ENCODE measurements around the gene GOLGA2. TPM values are rescaled to one million over a fixed set of nuclear protein-coding genes. Genes with fewer than 3 reads are reported as not detected.

Gene GOLGA2
- polyA plus RNA-seq (ENCODE audit: insufficient read length in 3 of 3), result 100 to 1,000 TPM in 1 of 3 donors, 10 to 100 TPM in 2; 70.2 to 106 (median 93.1) TPM
- long read RNA-seq, donor 1, partial matches to known transcripts, result 10 of 20 reads
- long read RNA-seq, donor 1, other reads (novel, unspliced or antisense), result 5 of 20 reads
- long read RNA-seq, donor 2, transcript GOLGA2-210 (2 exons, 428 nt), result major isoform, 6 of 13 reads
- long read RNA-seq, donor 2, partial matches to known transcripts, result 7 of 13 reads
- long read RNA-seq, donor 2, other reads (novel, unspliced or antisense), result 0 of 13 reads
- long read RNA-seq, donor 3, partial matches to known transcripts, result 34 of 64 reads
- long read RNA-seq, donor 3, other reads (novel, unspliced or antisense), result 30 of 64 reads
- long read RNA-seq, donor 4, full-length matches to known transcripts, result 4 of 9 reads
- long read RNA-seq, donor 4, partial matches to known transcripts, result 5 of 9 reads
- long read RNA-seq, donor 4, other reads (novel, unspliced or antisense), result 0 of 9 reads
- long read RNA-seq, donor 5, full-length matches to known transcripts, result 1 of 1 reads
- long read RNA-seq, donor 5, partial matches to known transcripts, result 0 of 1 reads
- long read RNA-seq, donor 5, other reads (novel, unspliced or antisense), result 0 of 1 reads
- long read RNA-seq, donor 6, full-length matches to known transcripts, result 2 of 2 reads
- long read RNA-seq, donor 6, partial matches to known transcripts, result 0 of 2 reads
- long read RNA-seq, donor 6, other reads (novel, unspliced or antisense), result 0 of 2 reads
- long read RNA-seq, donor 7, transcript GOLGA2-210 (2 exons, 428 nt), result major isoform, 5 of 84 reads
- long read RNA-seq, donor 7, partial matches to known transcripts, result 48 of 84 reads
- long read RNA-seq, donor 7, other reads (novel, unspliced or antisense), result 30 of 84 reads
- long read RNA-seq, donor 8, partial matches to known transcripts, result 5 of 9 reads
- long read RNA-seq, donor 8, other reads (novel, unspliced or antisense), result 0 of 9 reads
- long read RNA-seq, donor 9, full-length matches to known transcripts, result 2 of 82 reads
- long read RNA-seq, donor 9, partial matches to known transcripts, result 35 of 82 reads
- long read RNA-seq, donor 9, other reads (novel, unspliced or antisense), result 45 of 82 reads
- long read RNA-seq, donor 10, full-length matches to known transcripts, result 3 of 79 reads
- long read RNA-seq, donor 10, partial matches to known transcripts, result 52 of 79 reads
- long read RNA-seq, donor 10, other reads (novel, unspliced or antisense), result 24 of 79 reads
- long read RNA-seq, donor 11, partial matches to known transcripts, result 5 of 20 reads
- long read RNA-seq, donor 11, other reads (novel, unspliced or antisense), result 14 of 20 reads
- long read RNA-seq, donor 12, partial matches to known transcripts, result 0 of 4 reads
- long read RNA-seq, donor 12, other reads (novel, unspliced or antisense), result 0 of 4 reads
- long read RNA-seq, donor 13, partial matches to known transcripts, result 122 of 142 reads
- long read RNA-seq, donor 13, other reads (novel, unspliced or antisense), result 17 of 142 reads
- long read RNA-seq, donor 14, result 0 reads
- long read RNA-seq, donor 15, full-length matches to known transcripts, result 2 of 7 reads
- long read RNA-seq, donor 15, partial matches to known transcripts, result 5 of 7 reads
- long read RNA-seq, donor 15, other reads (novel, unspliced or antisense), result 0 of 7 reads
- long read RNA-seq, donor 16, partial matches to known transcripts, result 6 of 6 reads
- long read RNA-seq, donor 16, other reads (novel, unspliced or antisense), result 0 of 6 reads

GRCh38 chr9:128275198-128276007 lies at the start of gene GOLGA2:
TSS of gene GOLGA2 (minus strand) at chr9:128276007. CDS start at chr9:128275976, 31 bp downstream.
- DNase-seq, result peak; percentile 52

- no peak for DNase-seq
Measured at GRCh38 chr9:128324401-128324800, 48.6 kb upstream of the GOLGA2 start.

- no peak for DNase-seq
Measured at GRCh38 chr9:128323791-128324190, 48.0 kb upstream of the GOLGA2 start.

- no peak for DNase-seq
Measured at GRCh38 chr9:128323212-128323730, 47.5 kb upstream of the GOLGA2 start.

GRCh38 chr9:128322404-128323211 lies 46.8 kb upstream of the GOLGA2 start, which contains the start of the genes COQ4 and TRUB2:
TSS of gene COQ4 (plus strand) at chr9:128322839. CDS start at chr9:128322859, 20 bp downstream.
TSS of gene TRUB2 (minus strand) at chr9:128322447. CDS start at chr9:128322408, 39 bp downstream.
- DNase-seq, result peak; percentile 96

- no peak for DNase-seq
Measured at GRCh38 chr9:128321879-128322403, 46.1 kb upstream of the GOLGA2 start.

GRCh38 chr9:128321343-128321742 lies 45.5 kb upstream of the GOLGA2 start:
- no peak for DNase-seq

GRCh38 chr9:128317629-128318028 lies 41.8 kb upstream of the GOLGA2 start:
- DNase-seq, result no peak

- DNase-seq, result no peak
Measured at GRCh38 chr9:128316421-128316820, 40.6 kb upstream of the GOLGA2 start.

- no peak for DNase-seq
Measured at GRCh38 chr9:128314697-128315096, 38.9 kb upstream of the GOLGA2 start.

- DNase-seq, result no peak
Measured at GRCh38 chr9:128310461-128310860, 34.7 kb upstream of the GOLGA2 start.

GRCh38 chr9:128309551-128309950 lies 33.7 kb upstream of the GOLGA2 start:
- DNase-seq, result no peak

- DNase-seq, result no peak
Measured at GRCh38 chr9:128304971-128305288, 29.1 kb upstream of the GOLGA2 start.

GRCh38 chr9:128304136-128304970 lies 28.5 kb upstream of the GOLGA2 start:
- DNase-seq, result no peak

GRCh38 chr9:128298535-128299482 lies 23.0 kb upstream of the GOLGA2 start:
- DNase-seq, result no peak

- DNase-seq, result no peak
Measured at GRCh38 chr9:128297221-128297773, 21.5 kb upstream of the GOLGA2 start.
